NCI-H1105 (cell line): Measurements from ENCODE around the gene MYO1H.

Source experiments
- DNase-seq: peaks from one replicate; lab custom pipeline; 2025; lab: John Stamatoyannopoulos, UW

The MYO1H gene

DNA sequence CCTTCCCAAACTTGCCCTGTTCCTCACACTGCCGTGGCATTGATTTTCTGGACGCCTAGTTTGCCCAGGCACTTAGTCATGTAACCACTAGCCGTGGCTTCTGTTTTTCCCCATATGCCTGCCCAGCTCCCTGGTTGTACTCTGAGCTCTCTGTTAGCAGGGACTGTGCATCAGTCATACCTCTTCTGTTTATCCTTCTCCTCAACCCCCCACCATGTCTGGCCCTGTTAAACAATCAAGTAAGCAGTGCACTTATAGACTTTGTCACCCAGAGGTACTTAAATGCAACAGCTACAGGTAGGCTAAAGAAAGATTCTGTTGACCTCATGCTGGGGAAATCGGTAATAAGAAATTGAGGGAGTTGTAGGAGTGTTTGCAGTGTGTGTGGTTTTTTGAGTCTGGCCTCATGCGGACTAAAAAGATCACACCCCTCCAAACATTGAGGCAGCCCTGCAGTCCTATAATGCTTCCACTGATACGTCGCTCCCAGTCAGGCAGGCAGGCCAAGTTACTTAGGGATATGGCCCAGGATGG, 146.7 kb downstream of the MYO1H start:
- no peak for DNase-seq

GRCh38 chr12:109495012-109495411, 147.3 kb downstream of the MYO1H start:
- DNase-seq: no peak

DNA sequence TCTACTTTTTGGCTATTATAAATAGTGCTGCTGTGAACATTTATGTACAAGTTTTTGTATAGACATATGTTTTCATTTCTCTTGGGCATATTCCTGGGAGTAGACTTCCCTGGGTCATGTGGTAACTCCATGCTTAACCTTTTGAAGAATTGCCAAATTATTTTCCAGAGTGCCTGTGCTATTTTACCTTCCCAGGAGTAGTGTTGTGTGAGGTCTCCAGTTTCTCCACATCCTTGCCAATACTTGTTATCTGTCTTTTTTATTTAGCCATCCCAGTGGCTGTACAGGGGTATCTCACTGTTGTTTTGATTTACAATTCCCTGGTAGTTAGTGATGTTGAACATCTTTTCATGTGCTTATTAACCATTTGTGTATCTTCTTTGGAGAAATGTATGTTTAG, 148.6 kb downstream of the MYO1H start:
- DNase-seq: no peak

- no peak for DNase-seq
Observed at GRCh38 chr12:109497675-109498074, 150.0 kb downstream of the MYO1H start.
